IPS DF 4.7 (cell line): ENCODE results near the gene NUAK2.
"Not testable (repeated sequence)": the region's sequence is repeated elsewhere in the genome, so short reads cannot be mapped to it uniquely, and the experiment has no call there.

ENCODE experiments used
- DNase-seq: peaks from one replicate; pipeline ENCODE4 v3.0.0-alpha.2; 2013; ENCODE audit warnings: low spot score; ENCODE audit errors: extremely low read depth

The NUAK2 gene

DNA sequence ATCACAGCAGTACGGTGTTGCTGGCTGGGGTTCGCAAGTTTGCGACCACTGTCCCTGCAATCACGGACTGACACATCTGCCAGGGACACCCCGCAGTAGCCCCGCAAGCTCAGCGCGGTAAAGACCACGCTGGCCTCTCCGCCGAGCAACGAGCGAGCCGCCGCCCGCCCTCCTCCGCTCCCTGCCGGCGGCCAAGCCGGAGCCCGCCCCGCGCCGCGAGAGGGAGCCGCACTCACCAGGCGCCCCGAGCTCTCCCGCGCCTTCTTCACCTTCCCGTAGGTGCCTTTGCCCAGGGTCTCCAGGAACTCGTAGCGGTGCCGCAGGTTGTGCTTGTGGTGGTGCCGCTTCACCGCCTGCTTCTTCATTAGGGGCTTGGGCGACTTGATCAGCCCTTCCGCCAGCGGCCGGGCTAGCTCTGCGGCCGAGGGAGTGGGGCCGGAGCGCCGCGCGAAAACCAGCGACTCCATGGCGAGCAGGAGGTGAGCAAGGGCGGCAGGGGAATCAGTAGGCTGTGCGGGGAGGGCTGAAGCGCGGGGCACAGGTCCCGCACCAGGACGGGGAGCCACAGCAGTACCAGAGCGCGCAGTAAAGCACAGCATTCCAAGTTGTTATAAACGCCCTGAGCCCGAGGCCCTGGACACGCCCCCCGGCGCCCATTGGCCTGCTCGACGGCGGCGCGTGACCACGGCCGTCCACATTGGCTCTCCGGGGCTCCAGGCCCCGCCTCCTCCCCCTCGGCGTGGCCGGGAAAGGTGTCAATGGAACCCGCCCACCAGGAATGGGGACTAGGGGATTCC, at the start of gene NUAK2:
Gene NUAK2 (minus strand): TSS at position 584 of the 797 bp plus-strand sequence. CDS start 117 bp downstream, at position 467.
- DNase-seq = peak; percentile 82

DNA sequence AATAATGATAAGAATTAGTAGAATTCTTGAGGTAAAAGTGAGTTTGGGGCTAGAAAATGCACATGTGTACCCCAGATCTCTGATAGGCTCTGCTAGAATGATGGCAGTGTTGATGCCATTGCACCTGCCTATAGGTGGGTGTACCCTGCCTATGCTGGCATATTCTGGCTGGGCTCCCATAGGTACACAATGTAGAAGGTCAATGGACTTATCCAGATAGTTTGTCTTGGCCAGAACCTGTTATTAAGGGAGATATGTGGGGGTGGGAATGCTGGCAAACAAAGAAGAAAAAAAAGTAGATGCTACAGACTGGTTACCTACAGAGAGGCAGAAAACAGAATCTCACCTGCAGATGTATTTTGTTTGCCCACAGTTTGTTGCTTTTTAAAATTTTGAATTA, 49.2 kb upstream of the NUAK2 start:
- DNase-seq = no peak

DNA sequence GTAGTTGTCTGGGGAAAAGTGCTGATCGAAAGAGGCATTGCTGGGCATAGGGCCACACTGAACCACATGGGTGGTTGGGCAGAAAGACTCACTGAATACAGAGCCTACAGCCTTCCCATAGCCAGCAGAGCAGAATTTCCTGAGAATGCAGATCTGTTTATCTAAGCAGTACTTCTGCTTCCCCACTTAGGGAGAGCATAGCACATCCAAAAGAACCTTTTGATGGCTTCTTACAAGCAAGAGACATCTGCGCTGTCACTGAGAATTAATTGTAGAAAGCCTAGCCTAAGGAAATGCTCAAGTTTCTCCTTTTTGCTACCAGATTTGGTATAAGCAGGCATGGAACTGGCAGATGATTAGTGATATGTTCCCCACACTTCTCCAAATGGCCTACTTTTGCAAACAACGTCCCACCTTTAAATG, 48.2 kb upstream of the NUAK2 start:
- no peak for DNase-seq

DNA sequence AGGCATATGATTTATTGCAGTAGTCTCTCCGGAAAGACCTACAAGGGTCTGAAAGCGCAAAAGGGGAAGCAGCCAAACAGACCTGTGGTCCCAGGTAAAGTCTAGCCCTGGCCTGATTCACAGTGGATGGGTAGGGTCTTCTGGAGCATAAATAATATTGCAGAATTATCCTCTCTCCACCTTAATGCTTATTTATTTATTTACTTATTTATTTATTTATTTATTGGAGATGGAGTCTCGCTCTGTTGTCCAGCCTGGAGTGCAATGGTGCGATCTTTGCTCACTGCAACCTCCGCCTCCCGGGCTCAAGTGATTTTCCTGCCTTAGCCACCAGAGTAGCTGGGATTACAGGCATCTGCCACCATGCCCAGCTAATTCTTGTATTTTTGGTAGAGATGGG, 46.9 kb upstream of the NUAK2 start:
- DNase-seq = no peak

DNA sequence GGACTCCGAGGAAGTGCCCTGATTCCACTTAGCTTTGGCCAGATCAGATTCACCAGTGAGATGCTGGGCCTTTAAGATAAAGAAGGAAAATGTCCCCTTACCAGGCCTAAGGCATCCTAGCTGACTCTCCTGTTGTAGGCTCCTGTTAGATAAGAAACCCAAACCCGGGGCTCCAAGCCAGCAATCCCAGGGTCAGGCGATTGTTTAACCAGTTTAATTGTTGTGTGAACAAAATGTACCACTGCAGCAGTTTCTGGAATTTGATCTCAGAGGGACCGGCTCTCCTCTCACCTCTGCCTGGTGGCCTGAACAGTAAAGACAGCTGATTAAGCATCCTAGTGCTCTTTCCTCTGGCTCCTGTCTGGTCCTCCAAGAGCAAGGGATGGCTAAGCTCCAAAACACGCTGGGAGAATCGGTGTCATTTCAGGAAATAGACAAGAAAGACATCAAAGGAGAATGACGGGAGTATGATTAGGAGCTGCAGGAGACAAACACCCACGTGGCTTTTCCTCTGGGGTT, 44.5 kb upstream of the NUAK2 start:
- DNase-seq = no peak

DNA sequence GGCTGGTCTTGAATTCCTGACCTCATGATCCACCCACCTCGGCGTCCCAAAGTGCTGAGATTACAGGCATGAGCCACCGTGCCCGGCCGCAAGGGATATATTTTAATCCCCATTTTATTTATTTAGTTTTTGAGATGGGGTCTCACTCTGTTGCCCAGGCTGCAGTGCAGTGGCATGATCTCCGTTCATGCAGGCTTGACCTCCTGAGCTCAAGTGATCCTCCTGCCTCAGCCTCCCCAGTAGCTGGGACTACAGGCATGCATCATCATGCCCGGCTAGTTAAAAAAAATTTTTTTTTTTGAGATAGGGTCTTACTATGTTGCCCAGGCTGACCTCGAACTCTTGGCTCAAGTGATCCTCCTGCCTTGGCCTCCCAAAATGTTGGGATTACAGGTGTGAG, 43.5 kb upstream of the NUAK2 start:
- not testable (repeated sequence) for DNase-seq

DNA sequence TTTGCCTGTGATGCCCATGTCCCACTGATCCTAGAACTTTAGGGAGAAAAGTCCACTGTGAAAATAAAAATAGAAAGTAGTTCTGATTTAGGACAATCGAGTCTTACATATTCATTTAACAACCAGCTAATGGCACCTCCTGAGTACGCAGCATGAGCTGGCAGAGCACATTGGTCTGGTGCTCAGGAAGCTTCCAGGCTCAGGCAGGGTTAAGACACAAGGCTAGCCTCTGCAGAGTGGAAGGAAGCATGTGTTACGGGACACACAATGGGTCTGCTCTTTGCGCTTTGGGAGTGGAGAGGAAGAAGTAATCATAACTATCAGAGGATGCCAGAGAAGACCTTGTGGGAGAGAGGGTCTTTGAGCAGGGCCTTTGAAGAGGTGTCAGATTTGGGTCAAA, 39.3 kb upstream of the NUAK2 start:
- no peak for DNase-seq

DNA sequence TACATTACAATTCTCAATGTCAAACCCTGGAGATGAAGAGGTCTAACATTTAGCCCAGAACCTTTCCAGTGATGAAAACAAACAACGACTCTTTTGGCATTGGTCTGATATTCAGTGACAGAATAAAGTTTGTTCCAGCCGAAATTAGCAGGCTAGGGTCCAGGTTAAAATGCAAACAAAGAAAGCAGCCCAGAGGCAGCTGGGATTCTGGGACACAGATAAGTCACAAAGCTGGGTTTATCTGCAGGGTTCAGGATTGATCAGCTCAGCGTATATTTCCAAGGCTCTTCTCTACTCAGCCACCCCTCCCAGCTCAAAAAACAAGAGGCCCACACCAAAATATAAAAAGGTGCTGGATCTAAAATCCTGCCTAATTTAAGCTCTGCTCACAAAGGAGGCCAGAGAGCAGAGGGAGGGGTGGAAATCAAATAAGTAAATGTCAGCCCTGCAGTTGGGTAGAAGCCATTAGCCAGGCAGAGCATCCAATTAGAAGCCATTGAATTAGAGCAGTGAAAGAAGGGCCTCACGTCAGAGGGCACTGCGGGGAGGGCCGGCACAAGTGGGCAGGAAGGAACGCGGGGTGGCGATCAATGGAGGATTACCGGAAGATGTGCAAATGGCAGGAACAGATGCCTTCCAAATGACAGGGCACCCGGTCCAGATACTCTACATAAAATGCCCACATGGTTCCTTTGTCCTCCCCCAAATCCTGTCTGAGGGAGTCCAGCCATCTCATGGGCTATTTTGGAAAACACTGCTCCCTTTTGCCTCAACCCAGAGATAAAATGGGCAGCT, 38.4 kb upstream of the NUAK2 start:
- no peak for DNase-seq

DNA sequence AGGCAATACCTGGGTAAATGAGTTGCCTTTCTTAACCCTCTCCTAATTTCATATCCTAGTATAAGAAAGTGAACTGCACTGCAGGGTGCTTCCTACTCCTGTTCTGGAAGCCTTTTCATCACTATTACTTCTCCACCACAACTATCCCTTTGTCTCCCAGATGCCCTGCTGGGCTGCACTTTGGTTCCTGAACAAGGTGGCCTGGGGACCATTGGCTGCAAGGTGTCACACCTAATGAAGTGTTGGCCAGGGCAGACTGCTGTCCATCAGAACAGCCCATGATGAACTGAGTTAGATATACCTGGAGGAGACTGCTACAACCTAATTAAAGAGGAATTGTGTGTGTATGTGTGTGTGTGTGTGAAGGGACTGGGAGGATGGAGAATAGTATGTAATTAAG, 37.0 kb upstream of the NUAK2 start:
- DNase-seq = no peak

DNA sequence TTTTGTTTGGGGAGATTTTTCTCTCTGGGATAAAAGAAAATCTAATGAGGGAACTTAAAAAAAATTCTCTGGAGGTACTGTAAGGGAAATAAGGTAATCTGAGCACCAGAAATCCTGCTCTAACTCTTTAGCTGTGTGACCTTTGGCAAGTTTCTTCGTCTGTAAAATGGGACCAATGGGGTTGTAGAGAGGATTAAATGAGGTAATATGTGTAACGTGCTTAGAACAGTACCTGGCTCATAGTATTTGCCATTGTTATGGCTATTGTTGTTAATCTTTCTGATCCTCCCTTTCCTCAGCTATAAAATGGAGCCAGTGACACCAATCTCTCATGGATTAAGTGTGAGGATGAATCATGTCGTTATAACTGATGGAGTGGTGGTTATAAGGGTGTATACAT, 36.0 kb upstream of the NUAK2 start:
- DNase-seq = no peak

DNA sequence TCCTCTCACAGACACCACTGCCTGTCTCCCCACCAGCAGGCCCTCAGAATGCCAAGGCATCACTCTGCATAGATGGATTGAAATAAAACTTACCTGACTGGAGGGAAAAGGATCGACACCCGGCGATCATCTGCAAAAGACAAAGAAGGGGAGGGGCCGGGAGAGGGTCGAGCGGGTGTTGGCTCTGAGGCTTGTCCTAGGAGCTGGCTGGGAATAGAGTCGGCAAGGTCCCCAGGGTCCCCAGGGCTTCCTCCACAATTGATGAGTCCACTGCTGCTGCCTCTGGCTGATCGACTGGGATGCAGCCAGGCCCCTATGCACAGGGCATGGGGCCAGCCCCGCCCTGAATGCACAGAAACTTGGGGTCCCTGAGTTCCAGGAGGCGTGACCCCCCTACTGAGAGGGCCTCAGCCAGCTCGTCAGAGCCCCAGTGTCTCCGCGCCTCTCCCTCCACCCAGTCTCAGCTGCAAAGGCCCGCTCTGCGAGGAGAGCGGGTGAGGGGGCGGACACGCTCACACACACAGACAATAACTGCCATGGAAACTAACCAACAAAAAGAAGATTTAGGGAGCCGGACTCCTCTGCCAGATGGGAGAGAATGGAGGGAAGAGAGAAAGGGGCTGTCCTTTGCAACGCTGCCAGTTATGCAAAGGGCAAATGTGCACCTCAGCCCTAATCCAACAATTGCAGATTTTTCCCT, 35.0 kb upstream of the NUAK2 start, which contains the start of gene KLHDC8A:
Gene KLHDC8A (minus strand): TSS at position 483 of the 700 bp plus-strand sequence. CDS start 13,318 bp downstream, outside the sequence.
- no peak for DNase-seq

DNA sequence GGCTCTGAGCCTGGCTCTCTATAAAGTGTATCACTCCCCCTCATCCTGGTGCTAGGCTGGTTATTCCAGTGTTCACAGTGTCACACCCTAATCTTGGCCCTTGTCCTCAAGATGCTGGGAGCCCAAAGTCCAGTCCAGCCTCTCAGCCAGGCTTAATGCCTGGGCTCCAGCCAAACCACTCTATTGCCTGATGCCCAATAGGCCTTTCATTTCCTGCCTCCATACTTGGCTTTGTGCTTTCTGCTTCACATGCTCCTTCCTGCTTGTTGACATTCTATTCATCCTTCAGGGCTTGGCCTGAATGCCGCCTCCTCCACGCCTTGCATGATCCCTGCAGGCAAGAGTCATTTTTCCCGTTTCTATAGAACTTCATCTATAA, 33.5 kb upstream of the NUAK2 start:
- DNase-seq = no peak

DNA sequence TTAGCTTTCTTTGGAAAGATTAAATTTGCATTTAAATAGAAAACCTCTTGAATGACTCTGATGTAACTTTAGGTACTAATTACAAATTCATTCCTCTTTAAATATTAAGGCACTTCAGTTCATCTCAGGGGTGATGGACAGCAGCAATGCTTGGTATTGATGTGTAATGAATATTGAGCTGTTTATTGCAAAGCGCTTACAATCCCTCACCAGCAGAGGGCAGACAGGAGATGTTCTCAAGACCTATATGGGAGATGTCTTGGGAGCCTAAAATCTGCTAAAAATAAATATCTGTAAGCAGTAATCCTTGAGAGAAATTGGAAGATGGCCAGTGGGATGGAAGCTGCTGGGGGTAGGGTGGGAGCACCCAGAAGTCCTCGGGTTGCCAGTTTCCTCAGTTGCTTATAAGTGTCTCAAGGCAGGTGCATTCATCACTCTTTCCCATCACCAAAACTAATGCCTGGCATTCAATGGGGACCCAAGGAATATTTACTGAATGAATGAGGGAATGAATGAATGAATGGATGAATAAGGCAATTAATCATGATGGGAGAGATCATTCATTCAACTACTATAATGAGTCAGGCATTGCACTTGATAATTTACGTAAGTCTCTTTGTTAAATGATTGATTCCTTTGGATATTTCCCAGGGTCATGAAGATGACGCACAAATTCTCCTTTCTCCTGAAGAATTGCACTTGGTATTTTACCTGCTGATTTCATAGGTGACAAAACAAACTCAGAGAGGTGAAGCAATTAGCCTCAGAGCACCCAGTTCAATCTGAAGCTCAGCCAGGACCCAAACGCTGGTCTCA, 32.9 kb upstream of the NUAK2 start:
- no peak for DNase-seq

DNA sequence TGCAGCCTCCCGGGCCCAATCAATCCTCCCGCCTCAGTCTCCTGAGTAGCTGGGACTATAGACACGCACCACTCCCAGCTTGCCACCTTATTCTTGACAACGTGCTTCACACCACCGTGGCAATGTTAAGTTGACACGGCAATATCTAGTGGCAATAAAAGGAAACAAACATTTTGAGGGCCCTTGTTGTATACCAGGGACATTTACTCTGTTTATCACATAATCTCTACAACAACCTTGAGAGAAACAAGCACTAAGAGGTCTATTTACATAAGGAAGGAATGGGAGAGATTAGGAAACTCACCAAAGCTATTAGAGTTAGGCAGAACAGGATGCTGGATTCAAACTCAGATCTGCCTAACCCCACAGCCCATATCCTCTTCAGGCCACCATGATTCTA, 32.1 kb upstream of the NUAK2 start:
- no peak for DNase-seq

DNA sequence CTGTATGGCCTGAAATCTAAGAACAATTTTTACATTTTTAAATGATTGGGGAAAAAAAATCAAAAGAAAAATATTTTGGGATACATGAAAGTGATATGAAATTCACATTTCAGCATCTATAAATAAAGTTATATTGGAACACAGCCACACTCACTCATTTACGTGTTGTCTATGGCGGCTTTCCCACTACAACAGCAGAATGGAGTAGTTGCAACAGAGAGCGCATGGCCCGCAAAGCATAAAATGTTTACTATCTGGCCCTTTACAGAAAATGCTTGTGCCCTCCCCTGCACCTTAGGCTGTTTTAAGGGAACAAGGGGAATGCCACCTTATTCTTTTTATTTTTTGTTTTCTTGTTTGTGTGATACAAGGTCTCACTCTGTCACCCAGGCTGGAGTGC, 31.6 kb upstream of the NUAK2 start:
- DNase-seq = no peak

DNA sequence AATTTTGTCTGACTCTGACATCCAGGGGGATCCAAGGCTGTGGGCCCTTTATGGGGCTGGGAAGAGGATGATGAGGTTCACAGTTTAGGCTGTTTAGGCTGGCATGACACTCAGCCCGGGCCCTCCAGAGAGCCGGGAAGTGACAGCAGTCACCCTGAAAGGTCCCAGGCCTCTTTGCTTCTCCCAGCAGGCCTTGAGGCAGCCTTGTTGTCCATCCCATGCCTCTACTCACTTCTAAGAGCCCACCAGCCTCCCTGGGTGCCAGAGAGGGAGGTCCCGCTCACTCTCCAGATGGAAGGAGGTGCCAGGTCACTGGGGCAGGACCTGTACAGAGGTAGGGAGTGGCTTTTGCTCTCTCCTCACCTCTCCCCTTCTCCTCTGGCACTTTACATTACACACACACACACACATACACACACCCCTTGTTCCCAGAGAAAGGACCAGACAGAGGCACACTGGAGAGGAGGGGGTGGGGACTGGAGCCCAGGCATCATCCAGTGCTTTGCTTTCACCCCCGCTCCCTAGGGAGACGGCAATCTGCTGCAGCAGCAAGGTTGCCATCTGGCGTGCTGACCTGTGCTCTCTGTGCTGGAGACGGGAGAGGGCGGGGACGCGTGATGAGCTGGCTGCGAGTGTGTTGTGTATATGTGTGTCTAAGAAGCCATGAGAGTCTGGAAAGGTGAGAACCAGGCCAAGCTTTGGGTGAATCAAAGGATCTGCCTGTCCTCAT, 30.6 kb upstream of the NUAK2 start:
- no peak for DNase-seq

DNA sequence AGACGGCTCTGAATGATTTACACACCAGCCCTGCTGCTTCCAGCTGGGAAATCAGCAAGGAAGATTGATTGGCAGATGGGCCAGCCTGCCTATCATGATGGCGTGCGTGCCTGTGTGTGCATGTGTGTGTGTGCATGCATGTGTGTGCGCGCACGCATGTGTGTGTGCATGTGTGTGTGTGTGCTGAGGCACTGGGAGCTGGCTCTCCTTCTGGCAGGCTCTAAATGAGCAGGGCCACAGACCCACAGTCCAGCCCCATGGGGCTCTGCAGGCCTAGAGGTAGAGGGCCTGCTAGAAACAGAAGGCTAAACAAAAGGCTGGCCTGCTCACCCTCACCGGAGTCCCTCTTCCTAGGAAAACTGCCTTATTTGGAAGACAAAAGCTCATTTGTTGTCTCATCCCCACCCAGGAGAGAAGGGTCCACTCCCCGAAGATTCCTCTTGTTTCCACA, 29.2 kb upstream of the NUAK2 start:
- DNase-seq = no peak

DNA sequence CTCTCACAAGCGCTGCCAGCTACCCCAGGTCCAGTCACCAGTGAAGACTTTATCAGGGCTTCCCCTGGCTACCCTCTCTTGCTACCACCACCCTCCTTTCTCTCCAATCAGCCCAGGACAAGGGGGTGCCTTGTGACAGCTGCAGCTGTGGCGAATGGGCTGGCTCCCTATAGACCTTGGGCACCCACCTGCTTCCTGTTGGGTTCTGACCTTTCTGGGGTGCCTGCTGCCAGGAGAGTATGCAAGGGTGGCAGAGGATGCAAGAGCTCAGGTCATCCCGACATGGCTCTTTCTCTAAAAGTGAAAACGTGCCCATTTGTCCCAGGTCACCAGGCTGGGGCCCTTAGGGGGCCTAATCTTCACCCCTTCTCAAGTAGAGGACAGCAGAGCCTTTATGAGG, 28.6 kb upstream of the NUAK2 start:
- no peak for DNase-seq

DNA sequence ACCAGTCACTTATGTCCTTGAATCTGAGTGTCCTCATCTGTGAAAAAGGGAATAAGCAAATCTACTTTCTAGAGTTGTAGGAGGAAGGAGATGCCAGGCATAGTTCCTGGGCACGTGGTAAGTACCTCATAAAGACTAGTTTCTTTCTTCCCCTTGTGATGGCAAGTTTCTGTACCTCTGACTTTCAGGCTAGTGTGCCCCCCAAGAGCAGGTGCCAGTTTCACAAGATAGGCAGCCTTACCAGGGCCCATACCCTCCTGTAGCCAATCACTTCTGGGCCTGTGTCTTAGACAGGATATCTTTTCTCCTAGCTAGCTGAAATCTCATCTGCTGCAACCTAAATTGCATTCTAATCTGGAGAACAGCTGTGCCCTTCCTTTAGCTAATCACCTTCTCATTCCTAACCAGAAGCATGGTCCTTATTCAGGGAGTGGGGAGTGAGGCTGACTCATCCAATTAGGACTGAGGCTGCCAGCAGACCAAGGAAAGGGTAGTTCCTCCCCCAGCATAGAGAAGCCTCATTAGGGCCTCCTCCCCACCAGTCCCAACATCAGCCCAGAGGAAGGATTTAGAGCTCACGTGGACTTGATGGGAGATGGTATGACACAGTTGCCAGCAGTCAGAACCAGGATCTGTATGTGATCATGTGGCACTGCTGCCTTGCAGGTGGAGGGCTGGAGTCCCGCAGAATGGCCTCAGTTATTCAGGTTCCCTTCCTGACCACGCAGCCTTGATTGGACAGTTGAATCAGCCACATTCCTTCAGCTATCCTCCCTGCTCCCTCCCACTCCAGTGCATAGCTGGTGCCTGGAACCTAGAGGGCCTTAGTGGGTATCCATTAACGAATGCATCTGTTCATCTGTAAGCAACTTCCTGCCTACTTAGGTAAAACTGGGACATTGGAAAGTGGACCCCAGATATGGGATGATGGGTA, 27.3 kb upstream of the NUAK2 start:
- no peak for DNase-seq
